Activated naive CD4-positive, alpha-beta T cell treated with anti-CD3 and anti-CD28 coated beads, Interleukin-2, amount 50 U/mL, for 72 hours (primary cell): ENCODE results near the gene MZF1. TPM values are rescaled to one million over a fixed set of nuclear protein-coding genes. Genes with fewer than 3 reads are reported as not detected.

Experiments
- ATAC-seq, 2 donors: fragments of 150-1000 bp; cut with Tn5 transposase; 2 replicates each; pipeline ENCODE4 v1.10.0; 2021; ENCODE audit warnings: mild to moderate bottlenecking in 2 of 2, moderate library complexity in 2 of 2
- DNase-seq, 2 donors: peaks; one replicate each; pipeline ENCODE4 v3.0.0; 2021 to 2022; ENCODE audit warnings: low spot score in 2 of 2
- H3K27ac Mint-ChIP-seq, 2 donors: one replicate each; pipeline ENCODE4 v1.8.0; 2022; ENCODE audit warnings: mild to moderate bottlenecking in 2 of 2, mixed read lengths in 2 of 2
- H3K36me3 Mint-ChIP-seq, 2 donors: one replicate each; pipeline ENCODE4 v1.8.0; 2022; ENCODE audit warnings: mixed read lengths in 2 of 2
- H3K9me3 Mint-ChIP-seq, 2 donors: one replicate each; pipeline ENCODE4 v1.8.0; 2022; ENCODE audit warnings: mixed read lengths in 2 of 2
- total RNA-seq, 2 donors: library from RNA; stranded (reverse); gene quantifications; one replicate each; pipeline ENCODE4 v1.2.3, GENCODE V29; 2022

Gene MZF1
- total RNA-seq, 2 donors from 2014 or later, result 22.1 to 26.8 TPM

- no peak for DNase-seq
- ATAC-seq, result peak in 1 of 2 donors; percentile 39
- Mint-ChIP-seq H3K9me3 (no peaks in the 10 kb centered on the region), H3K36me3 (no peaks in the 10 kb centered on the region), H3K27ac (peak overlapping the region in 1 of 2 donors; percentile 35)
Measured at GRCh38 chr19:58536852-58537798, 36.0 kb downstream of the MZF1 start.

GRCh38 chr19:58535857-58536256 is 37.3 kb downstream of the MZF1 start:
- Mint-ChIP-seq H3K36me3 (no peaks in the 10 kb centered on the region), H3K9me3 (no peaks in the 10 kb centered on the region), H3K27ac (no peak overlapping the region)
- ATAC-seq (no peak), DNase-seq (no peak)

- no peak for ATAC-seq
- Mint-ChIP-seq H3K36me3 (no peaks in the 10 kb centered on the region), H3K27ac (no peak overlapping the region), H3K9me3 (no peaks in the 10 kb centered on the region)
- no peak for DNase-seq
Measured at GRCh38 chr19:58531034-58531840, 41.9 kb downstream of the MZF1 start.

GRCh38 chr19:58529405-58529804 is 43.7 kb downstream of the MZF1 start:
- DNase-seq, result no peak
- no peak for ATAC-seq
- no peaks in the 10 kb centered on the region for H3K36me3 Mint-ChIP-seq
- no peaks in the 10 kb centered on the region for H3K9me3 Mint-ChIP-seq
- H3K27ac Mint-ChIP-seq, result no peak overlapping the region

GRCh38 chr19:58522709-58523108 is 50.4 kb downstream of the MZF1 start:
- ATAC-seq (no peak), DNase-seq (no peak)
- H3K27ac Mint-ChIP-seq, result peak overlapping the region; percentile 5 to 9
- H3K9me3 Mint-ChIP-seq, result no peaks in the 10 kb centered on the region
- peaks cover 6% of the 10 kb centered on the region in 2 donors for H3K36me3 Mint-ChIP-seq

GRCh38 chr19:58521651-58522050 is 51.5 kb downstream of the MZF1 start:
- H3K36me3 Mint-ChIP-seq, result peaks cover 6% of the 10 kb centered on the region in 2 donors

GRCh38 chr19:58520257-58520599 is 52.9 kb downstream of the MZF1 start:
- Mint-ChIP-seq H3K36me3 (peaks cover 15% of the 10 kb centered on the region in 2 donors), H3K9me3 (no peaks in the 10 kb centered on the region), H3K27ac (peak overlapping the region; percentile 95 to 99)
- ATAC-seq (no peak), DNase-seq (no peak)

More at GRCh38 chr19:58521651-58522050, 51.5 kb downstream of the MZF1 start:
- ATAC-seq (no peak), DNase-seq (no peak)
- Mint-ChIP-seq H3K27ac (no peak overlapping the region), H3K9me3 (no peaks in the 10 kb centered on the region)

- peaks cover 16% of the 10 kb centered on the region in 2 donors for H3K36me3 Mint-ChIP-seq
- ATAC-seq (peak; percentile 84 to 88), DNase-seq (peak; percentile 94 to 96)
- peak within 1 kb of the TSS; percentile 95 to 99 for H3K27ac Mint-ChIP-seq
- H3K9me3 Mint-ChIP-seq, result no peaks in the 10 kb centered on the region
Measured at GRCh38 chr19:58519355-58520256, 53.5 kb downstream of the MZF1 start, which contains the start of gene ZBTB45. Gene ZBTB45 (minus strand): TSS chr19:58519810. CDS start chr19:58517673, 2,137 bp downstream.

GRCh38 chr19:58519087-58519354 is 54.1 kb downstream of the MZF1 start:
- H3K27ac Mint-ChIP-seq, result peak overlapping the region; percentile 95 to 99
- DNase-seq (peak in 1 of 2 donors; percentile 50), ATAC-seq (peak; percentile 9 to 21)
- no peaks in the 10 kb centered on the region for H3K9me3 Mint-ChIP-seq
- peaks cover 16% of the 10 kb centered on the region in 2 donors for H3K36me3 Mint-ChIP-seq

- Mint-ChIP-seq H3K27ac (peak overlapping the region; percentile 95 to 99), H3K36me3 (peaks cover 16% of the 10 kb centered on the region in 2 donors), H3K9me3 (no peaks in the 10 kb centered on the region)
- DNase-seq, result no peak
- ATAC-seq, result no peak
Measured at GRCh38 chr19:58518256-58519086, 54.7 kb downstream of the MZF1 start.

GRCh38 chr19:58516964-58517833 is 55.9 kb downstream of the MZF1 start:
- Mint-ChIP-seq H3K9me3 (no peaks in the 10 kb centered on the region), H3K36me3 (peaks cover 16% of the 10 kb centered on the region in 2 donors), H3K27ac (no peak overlapping the region)
- no peak for ATAC-seq
- peak in 1 of 2 donors; percentile 29 for DNase-seq

- peak overlapping the region in 1 of 2 donors; percentile 89 for H3K27ac Mint-ChIP-seq
- ATAC-seq (no peak), DNase-seq (no peak)
Measured at GRCh38 chr19:58516246-58516836, 56.8 kb downstream of the MZF1 start.

GRCh38 chr19:58515259-58515658 is 57.9 kb downstream of the MZF1 start:
- Mint-ChIP-seq H3K27ac (peak overlapping the region; percentile 89 to 95), H3K9me3 (no peaks in the 10 kb centered on the region), H3K36me3 (peaks cover 16% of the 10 kb centered on the region in 2 donors)
- ATAC-seq, result no peak
- DNase-seq, result no peak

More at GRCh38 chr19:58516246-58516836, 56.8 kb downstream of the MZF1 start:
- Mint-ChIP-seq H3K36me3 (peaks cover 16% of the 10 kb centered on the region in 2 donors), H3K9me3 (no peaks in the 10 kb centered on the region)

GRCh38 chr19:58514564-58515022 is 58.5 kb downstream of the MZF1 start:
- no peak for DNase-seq
- H3K27ac Mint-ChIP-seq, result peak overlapping the region; percentile 88 to 89

More at GRCh38 chr19:58514564-58515022, 58.5 kb downstream of the MZF1 start:
- Mint-ChIP-seq H3K9me3 (no peaks in the 10 kb centered on the region), H3K36me3 (peaks cover 16% of the 10 kb centered on the region in 2 donors)
- no peak for ATAC-seq
